Activated CD8-positive, alpha-beta memory T cell treated with anti-CD3 and anti-CD28 coated beads for 36 hours (primary cell): ENCODE results near the gene ZDHHC1. TPM values are rescaled to one million over a fixed set of nuclear protein-coding genes. Genes with fewer than 3 reads are reported as not detected.

ENCODE experiments used
- CTCF ChIA-PET: fragments of 350-600 bp; sonication (Branson Sonifier 250); formaldehyde crosslinking; loops from one replicate; lab custom pipeline; 2021; ENCODE audit warnings: antibody characterized with exemption; lab: Charles Lee
- POLR2A ChIA-PET: fragments of 350-600 bp; sonication (Branson Sonifier 250); formaldehyde crosslinking; loops from one replicate; lab custom pipeline; 2021; ENCODE audit warnings: antibody characterized with exemption; lab: Charles Lee
- total RNA-seq, 2 experiments: library from RNA; stranded (reverse); gene quantifications; one replicate each; pipeline ENCODE4 v1.2.3, GENCODE V29; 2021

Gene ZDHHC1
- total RNA-seq, 2 experiments from 2014 or later: 1.0 to 1.1 TPM

- ChIA-PET POLR2A (no interaction called here), CTCF (no interaction called here)
Observed at GRCh38 chr16:67403976-67404555, 12.2 kb downstream of the ZDHHC1 start.

GRCh38 chr16:67400901-67401300 is 15.4 kb downstream of the ZDHHC1 start:
- CTCF ChIA-PET: no interaction called here

DNA sequence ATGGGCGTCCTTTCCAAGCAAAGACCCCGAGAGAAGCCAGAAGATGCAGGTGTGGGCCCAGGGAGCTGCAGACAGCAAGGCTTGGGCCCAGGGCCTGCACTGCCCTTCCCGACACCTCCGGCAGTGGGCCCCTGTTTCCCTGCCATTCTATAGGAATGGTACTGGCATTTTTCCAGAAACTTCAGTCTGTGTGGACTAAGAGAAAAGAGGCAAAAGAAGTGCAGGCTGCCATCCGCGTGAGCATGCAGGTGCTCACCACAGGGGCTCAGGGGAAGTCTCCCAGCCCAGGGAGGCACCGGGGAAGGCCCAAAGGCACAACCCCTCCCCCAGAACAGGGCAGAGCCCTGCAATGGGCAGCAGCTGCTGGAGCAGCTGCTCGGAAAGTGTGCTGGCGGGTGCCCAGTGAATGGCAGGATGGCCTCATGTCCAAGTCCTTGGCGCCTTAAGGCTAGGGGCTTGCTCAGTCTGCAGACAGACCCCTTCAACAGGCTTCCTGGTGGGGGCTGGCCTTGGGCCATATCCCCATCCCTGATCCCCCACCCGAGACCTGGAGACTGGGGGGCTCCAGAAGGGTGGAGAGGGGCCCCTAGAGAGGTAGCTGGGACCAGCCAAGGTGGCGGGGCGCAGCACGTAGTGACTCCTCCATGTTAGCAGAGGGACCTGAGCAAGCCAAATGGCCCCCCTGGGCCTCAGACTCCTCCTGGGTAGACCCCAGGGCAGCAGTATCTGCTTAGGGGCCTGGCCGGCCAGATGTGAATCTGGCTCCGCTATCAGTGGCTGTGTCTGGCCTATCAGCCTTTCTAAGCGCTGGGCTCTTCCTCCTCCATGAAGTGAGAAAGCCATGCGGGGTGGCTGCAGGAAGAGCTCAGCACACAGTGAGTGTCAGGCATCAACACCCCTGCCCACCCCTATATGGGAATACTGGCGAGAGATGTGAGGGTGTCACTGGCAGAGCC is 16.2 kb downstream of the ZDHHC1 start:
- ChIA-PET CTCF (interaction anchor here (0.6 to 2.0 kb wide), 18 partner anchors 11 to 1233 kb away, joined by 3 to 13 read pairs (median 4); partner anchors contain the start of gene ZDHHC1), POLR2A (no interaction called here)

More at GRCh38 chr16:67400901-67401300, 15.4 kb downstream of the ZDHHC1 start:
- POLR2A ChIA-PET: no interaction called here

- ChIA-PET CTCF (interaction anchor here (0.6 to 2.0 kb wide), 19 partner anchors 11 to 1234 kb away, joined by 3 to 13 read pairs (median 4); partner anchors contain the start of gene ZDHHC1), POLR2A (no interaction called here)
Observed at GRCh38 chr16:67399218-67399733, 17.0 kb downstream of the ZDHHC1 start.

GRCh38 chr16:67398546-67399217 is 17.6 kb downstream of the ZDHHC1 start:
- POLR2A ChIA-PET: no interaction called here

GRCh38 chr16:67397812-67398545 is 18.3 kb downstream of the ZDHHC1 start:
- ChIA-PET CTCF (interaction anchor here (0.8 kb wide), 1 partner anchor 30 kb away, joined by 4 read pairs; no protein-coding TSS in a partner anchor), POLR2A (no interaction called here)

More at GRCh38 chr16:67398546-67399217, 17.6 kb downstream of the ZDHHC1 start:
- CTCF ChIA-PET: interaction anchor here (0.8 to 2.0 kb wide), 3 partner anchors 18 to 138 kb away, joined by 4 to 13 read pairs (median 5); partner anchors contain the start of gene ZDHHC1

- ChIA-PET CTCF (no interaction called here), POLR2A (no interaction called here)
Observed at GRCh38 chr16:67397036-67397801, 19.1 kb downstream of the ZDHHC1 start.

DNA sequence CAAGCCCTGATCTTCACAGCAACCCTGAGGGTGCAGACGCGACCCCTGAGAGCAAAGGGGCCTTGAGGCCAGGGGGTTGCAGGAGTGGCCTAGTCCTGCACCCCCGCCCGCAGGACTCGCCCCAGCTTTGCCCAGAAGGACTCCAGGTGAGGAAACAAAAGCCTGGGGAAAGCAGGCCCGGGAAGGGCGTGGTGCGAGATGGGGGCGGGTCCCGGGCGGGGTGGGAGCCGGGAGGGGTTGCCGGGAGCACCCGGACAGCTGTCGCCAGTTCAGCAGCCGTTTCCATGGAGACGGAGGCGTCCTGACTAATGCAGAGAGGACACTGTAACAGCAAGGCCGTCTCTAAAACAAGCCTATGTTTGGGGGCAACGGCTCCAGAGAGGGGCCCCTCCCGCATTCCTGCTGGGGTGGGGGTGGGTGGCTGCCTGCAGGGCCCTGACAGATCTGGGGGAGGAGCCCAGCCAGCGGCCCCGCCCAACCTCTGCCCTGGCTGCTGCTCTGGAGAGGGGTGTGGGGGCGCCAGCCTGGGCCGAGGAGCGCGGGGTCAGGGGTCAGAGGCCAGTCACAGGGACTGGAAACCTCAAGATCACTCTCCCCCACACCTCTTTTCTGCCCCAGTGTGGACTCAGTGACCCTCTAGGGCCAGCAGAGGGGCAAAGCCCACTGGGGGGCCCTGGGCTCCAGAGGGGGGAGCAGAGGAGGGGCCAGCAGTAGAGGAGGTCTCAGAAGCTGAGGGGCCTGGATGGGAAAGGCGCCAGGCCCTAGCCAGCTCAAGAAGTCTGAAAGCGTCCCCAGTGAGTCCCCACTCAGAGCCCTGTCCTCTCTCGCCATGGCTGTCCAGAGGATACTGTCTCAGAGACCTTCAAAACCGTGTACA is 19.9 kb downstream of the ZDHHC1 start:
- POLR2A ChIA-PET: no interaction called here
- CTCF ChIA-PET: interaction anchor here (0.6 to 1.5 kb wide), 2 partner anchors 118 to 136 kb away, joined by 3 to 4 read pairs; no protein-coding TSS in a partner anchor

GRCh38 chr16:67395458-67396158 is 20.7 kb downstream of the ZDHHC1 start:
- POLR2A ChIA-PET: no interaction called here
- CTCF ChIA-PET: interaction anchor here (0.6 to 1.5 kb wide), 3 partner anchors 30 to 135 kb away, joined by 3 to 4 read pairs (median 3); no protein-coding TSS in a partner anchor

- ChIA-PET CTCF (interaction anchor here (1.3 to 1.5 kb wide), 2 partner anchors 30 to 135 kb away, joined by 3 to 4 read pairs; no protein-coding TSS in a partner anchor), POLR2A (no interaction called here)
Observed at GRCh38 chr16:67395105-67395457, 21.2 kb downstream of the ZDHHC1 start.

DNA sequence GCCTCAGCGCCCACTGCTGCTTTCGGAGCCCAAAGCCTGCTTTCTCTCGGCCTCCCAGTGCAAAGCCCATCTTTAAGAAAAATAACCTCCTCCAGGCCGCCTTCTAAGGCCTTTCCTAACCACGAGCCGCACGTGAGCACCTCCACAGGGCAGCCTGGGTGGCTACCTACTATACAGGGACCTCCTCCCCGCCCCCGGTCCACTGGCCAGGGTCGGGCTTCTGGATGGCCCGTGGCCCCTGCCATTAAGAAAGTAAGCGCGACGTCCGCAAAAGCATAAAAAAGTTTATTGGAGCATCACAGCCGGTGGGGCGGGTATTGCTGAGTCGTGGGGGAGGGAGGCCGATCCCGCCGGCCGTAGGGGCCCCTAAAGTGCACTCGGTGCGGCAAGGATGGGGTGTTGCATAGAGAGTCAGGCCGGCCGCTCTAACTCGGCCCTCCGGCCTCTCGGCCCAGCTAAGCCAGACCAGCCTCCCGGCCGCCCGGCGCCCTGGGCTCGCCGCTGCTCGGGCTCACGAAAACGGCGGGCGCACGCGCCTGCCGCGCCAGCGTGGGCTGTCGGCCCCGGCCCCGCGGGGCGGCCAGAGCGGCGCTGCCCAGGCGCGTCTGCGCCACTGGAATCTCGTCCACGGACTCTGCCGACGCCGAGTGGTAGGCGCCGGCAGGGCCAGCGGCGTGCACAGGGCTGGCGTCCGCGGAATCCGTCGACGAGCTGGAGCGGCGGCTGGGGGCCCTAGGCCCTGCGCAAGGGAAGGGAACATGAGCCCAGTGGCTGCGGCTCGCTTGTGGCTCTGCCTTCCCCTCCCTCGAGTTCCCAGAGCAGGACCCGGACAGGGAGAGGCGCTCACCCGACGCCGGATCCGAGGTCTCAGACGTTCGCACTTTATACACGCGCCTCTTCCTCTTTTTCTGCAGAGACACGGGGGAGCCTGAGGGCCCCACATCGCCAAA is 21.8 kb downstream of the ZDHHC1 start:
- CTCF ChIA-PET: interaction anchor here (0.9 to 1.8 kb wide), 4 partner anchors 31 to 134 kb away, joined by 3 to 5 read pairs (median 4); no protein-coding TSS in a partner anchor
- POLR2A ChIA-PET: no interaction called here

DNA sequence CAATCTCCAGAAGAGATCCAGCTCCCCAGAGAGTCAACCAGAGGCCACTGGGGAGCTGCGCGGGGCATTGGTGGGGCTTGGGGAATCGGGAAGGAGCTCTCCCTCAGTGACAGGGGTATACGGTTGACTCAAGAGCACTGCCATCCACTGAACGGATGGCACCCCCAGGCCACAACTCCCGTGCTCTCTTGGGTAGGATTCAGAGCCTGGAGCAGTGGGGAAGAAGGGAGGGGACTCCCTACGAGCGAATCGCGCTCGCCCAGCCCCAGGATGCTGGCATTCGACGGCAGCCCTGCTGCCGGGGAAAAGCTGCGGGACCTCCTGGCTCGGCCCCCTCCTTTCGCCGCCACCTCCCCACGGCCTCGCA is 22.5 kb downstream of the ZDHHC1 start:
- ChIA-PET CTCF (interaction anchor here (0.6 to 1.8 kb wide), 4 partner anchors 46 to 159 kb away, joined by 3 to 5 read pairs (median 4); no protein-coding TSS in a partner anchor), POLR2A (no interaction called here)

- POLR2A ChIA-PET: interaction anchor here (0.6 kb wide), 1 partner anchor 300 kb away, joined by 7 read pairs; no protein-coding TSS in a partner anchor
- CTCF ChIA-PET: interaction anchor here (0.6 to 1.8 kb wide), 4 partner anchors 46 to 158 kb away, joined by 3 to 5 read pairs (median 4); no protein-coding TSS in a partner anchor
Observed at GRCh38 chr16:67393111-67393787, 23.0 kb downstream of the ZDHHC1 start, which contains the start of gene TPPP3. Gene TPPP3, minus strand, starts transcription at chr16:67393498. Its CDS starts 2,387 bp downstream, at chr16:67391111.
